Prostate gland (tissue), 2 donors: ENCODE data around the gene THSD4.

Source experiments
- CTCF ChIP-seq, 4 experiments: fragments of 200-600 bp in 2 of 4; fragments of 450-650 bp in 2 of 4; sonication (generic) in 2 of 4; IDR thresholded peaks; 1 replicate in 3 of 4; 2 replicates in 1 of 4; pipeline ENCODE4 v1.5.1; 2016 to 2019; ENCODE audit warnings: antibody characterized with exemption in 4 of 4, mild to moderate bottlenecking in 2 of 4, moderate library complexity in 2 of 4
- POLR2A ChIP-seq: fragments of 450-650 bp; IDR thresholded peaks from one replicate; pipeline ENCODE4 v1.6.1; 2016; ENCODE audit warnings: antibody characterized with exemption, mild to moderate bottlenecking
- POLR2AphosphoS5 ChIP-seq: sonication (generic); formaldehyde crosslinking; IDR thresholded peaks from one replicate; pipeline ENCODE4 v1.6.1; 2017; ENCODE audit warnings: antibody characterized with exemption

DNA sequence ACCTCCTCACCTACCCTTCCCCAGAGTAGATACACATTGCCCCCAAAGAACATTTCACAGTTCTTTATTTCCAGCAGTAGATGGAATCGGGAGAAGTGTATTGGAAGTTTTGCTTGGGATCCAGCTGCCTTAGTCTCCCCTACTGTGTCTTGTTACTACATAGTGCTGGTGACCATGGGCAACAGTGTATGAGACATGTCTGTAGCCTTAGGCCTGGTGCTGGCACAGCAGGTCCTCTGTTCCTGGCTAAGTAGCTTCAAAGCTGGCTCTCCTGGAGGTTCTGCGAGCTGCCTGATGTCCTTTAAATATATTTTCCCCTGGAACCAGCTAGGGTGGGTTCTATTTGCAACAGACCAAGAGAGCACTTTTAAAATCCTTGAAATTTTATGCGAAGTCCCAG lies 174.7 kb downstream of the THSD4 start:
- TF ChIP-seq POLR2AphosphoS5 (no peak), CTCF (IDR thresholded peaks at IDR 0.05) (no peak), POLR2A (no peak)
